Measurements from ENCODE around the gene LANCL2. TPM values are rescaled to one million over a fixed set of nuclear protein-coding genes. Genes with fewer than 3 reads are reported as not detected.

Gene LANCL2
- total RNA-seq, 1 donor from 2014 or later: 18.5 TPM

GRCh38 chr7:55423277-55423711 lies 58.2 kb downstream of the LANCL2 start:
- Mint-ChIP-seq H3K4me1 (peaks cover 6% of the 10 kb centered on the region), H3K4me3 (no peak overlapping the region), H3K27ac (no peak overlapping the region), H3K27me3 (ENCODE audit: low read depth) (no peaks in the 10 kb centered on the region), H3K9me3 (no peaks in the 10 kb centered on the region), H3K36me3 (peaks cover 17% of the 10 kb centered on the region)
- DNase-seq (ENCODE audit: low spot score in 2 of 2, unreplicated experiment in 2 of 2): no peak
- TF ChIP-seq CTCF (IDR thresholded peaks at IDR 0.05; ENCODE audit: unreplicated experiment): no peak

- Mint-ChIP-seq H3K36me3 (peaks cover 17% of the 10 kb centered on the region), H3K27ac (no peak overlapping the region), H3K4me3 (no peak overlapping the region), H3K27me3 (ENCODE audit: low read depth) (no peaks in the 10 kb centered on the region), H3K9me3 (no peaks in the 10 kb centered on the region), H3K4me1 (peaks cover 6% of the 10 kb centered on the region)
- TF ChIP-seq CTCF (IDR thresholded peaks at IDR 0.05; ENCODE audit: unreplicated experiment): no peak
- no peak for DNase-seq (ENCODE audit: low spot score in 2 of 2, unreplicated experiment in 2 of 2)
Observed at GRCh38 chr7:55423891-55424290, 58.8 kb downstream of the LANCL2 start.

GRCh38 chr7:55425141-55425752 lies 60.1 kb downstream of the LANCL2 start:
- TF ChIP-seq CTCF (IDR thresholded peaks at IDR 0.05; ENCODE audit: unreplicated experiment): no peak
- Mint-ChIP-seq H3K4me3 (no peak overlapping the region), H3K27me3 (ENCODE audit: low read depth) (no peaks in the 10 kb centered on the region), H3K9me3 (no peaks in the 10 kb centered on the region), H3K4me1 (peaks cover 6% of the 10 kb centered on the region), H3K27ac (no peak overlapping the region), H3K36me3 (peaks cover 17% of the 10 kb centered on the region)
- DNase-seq (ENCODE audit: low spot score in 2 of 2, unreplicated experiment in 2 of 2): no peak

GRCh38 chr7:55426676-55427075 lies 61.5 kb downstream of the LANCL2 start:
- Mint-ChIP-seq H3K27ac (no peak overlapping the region), H3K4me3 (no peak overlapping the region), H3K27me3 (ENCODE audit: low read depth) (no peaks in the 10 kb centered on the region), H3K9me3 (no peaks in the 10 kb centered on the region), H3K4me1 (no peaks in the 10 kb centered on the region), H3K36me3 (peaks cover 17% of the 10 kb centered on the region)
- DNase-seq (ENCODE audit: low spot score in 2 of 2, unreplicated experiment in 2 of 2): no peak
- TF ChIP-seq CTCF (IDR thresholded peaks at IDR 0.05; ENCODE audit: unreplicated experiment): no peak

- no peak for DNase-seq (ENCODE audit: low spot score in 2 of 2, unreplicated experiment in 2 of 2)
- Mint-ChIP-seq H3K27me3 (ENCODE audit: low read depth) (no peaks in the 10 kb centered on the region), H3K4me1 (no peaks in the 10 kb centered on the region), H3K4me3 (no peak overlapping the region), H3K36me3 (peaks cover 17% of the 10 kb centered on the region), H3K27ac (no peak overlapping the region), H3K9me3 (no peaks in the 10 kb centered on the region)
- TF ChIP-seq CTCF (IDR thresholded peaks at IDR 0.05; ENCODE audit: unreplicated experiment): no peak
Observed at GRCh38 chr7:55427342-55427741, 62.2 kb downstream of the LANCL2 start.

- H3K4me1 Mint-ChIP-seq: no peaks in the 10 kb centered on the region
- no peak overlapping the region for H3K27ac Mint-ChIP-seq
- H3K9me3 Mint-ChIP-seq: no peaks in the 10 kb centered on the region
- DNase-seq (ENCODE audit: low spot score in 2 of 2, unreplicated experiment in 2 of 2): no peak
- H3K36me3 Mint-ChIP-seq: peaks cover 17% of the 10 kb centered on the region
- H3K27me3 Mint-ChIP-seq (ENCODE audit: low read depth): no peaks in the 10 kb centered on the region
- no peak for TF ChIP-seq CTCF (IDR thresholded peaks at IDR 0.05; ENCODE audit: unreplicated experiment)
- H3K4me3 Mint-ChIP-seq: no peak overlapping the region
Observed at GRCh38 chr7:55427800-55428199, 62.7 kb downstream of the LANCL2 start.

All from mesothelial cell of epicardium (in vitro differentiated cells).